ENCODE measurements around the gene RABGGTA. TPM values are rescaled to one million over a fixed set of nuclear protein-coding genes. Genes with fewer than 3 reads are reported as not detected.
"Not testable (repeated sequence)": the region's sequence is repeated elsewhere in the genome, so short reads cannot be mapped to it uniquely, and the experiment has no call there.

The RABGGTA gene
- total RNA-seq, 1 donor from 2014 or later, result 32.6 TPM

GRCh38 chr14:24250354-24250753 is 21.0 kb downstream of the RABGGTA start:
- H3K27me3 ChIP-seq (ENCODE audit: control insufficient read depth, insufficient read depth, low read length), result no peaks in the 10 kb centered on the region
- H3K36me3 ChIP-seq (ENCODE audit: control insufficient read depth, insufficient read depth, low read length), result peaks cover 31% of the 10 kb centered on the region
- DNase-seq (ENCODE audit: low read depth), result no peak
- H3K4me3 ChIP-seq (ENCODE audit: low read depth, low read length), result no peak overlapping the region
- no peak for TF ChIP-seq CTCF (IDR thresholded peaks at IDR 0.05; ENCODE audit: insufficient read depth, low read length, severe bottlenecking)
- no peak for FAIRE-seq

GRCh38 chr14:24249230-24250021 is 22.0 kb downstream of the RABGGTA start:
- TF ChIP-seq CTCF (IDR thresholded peaks at IDR 0.05; ENCODE audit: insufficient read depth, low read length, severe bottlenecking), result no peak

GRCh38 chr14:24247422-24247821 is 24.0 kb downstream of the RABGGTA start:
- no peak overlapping the region for H3K4me3 ChIP-seq (ENCODE audit: low read depth, low read length)
- FAIRE-seq, result no peak

More at GRCh38 chr14:24249230-24250021, 22.0 kb downstream of the RABGGTA start:
- no peak for FAIRE-seq
- Histone ChIP-seq H3K4me3 (ENCODE audit: low read depth, low read length) (no peak overlapping the region), H3K27me3 (ENCODE audit: control insufficient read depth, insufficient read depth, low read length) (no peaks in the 10 kb centered on the region), H3K36me3 (ENCODE audit: control insufficient read depth, insufficient read depth, low read length) (peaks cover 23% of the 10 kb centered on the region)
- DNase-seq (ENCODE audit: low read depth), result no peak

GRCh38 chr14:24246765-24247212 is 24.6 kb downstream of the RABGGTA start:
- Histone ChIP-seq H3K27me3 (ENCODE audit: control insufficient read depth, insufficient read depth, low read length) (no peaks in the 10 kb centered on the region), H3K36me3 (ENCODE audit: control insufficient read depth, insufficient read depth, low read length) (peaks cover 5% of the 10 kb centered on the region), H3K4me3 (ENCODE audit: low read depth, low read length) (no peak overlapping the region)
- TF ChIP-seq CTCF (IDR thresholded peaks at IDR 0.05; ENCODE audit: insufficient read depth, low read length, severe bottlenecking), result no peak
- no peak for FAIRE-seq
- no peak for DNase-seq (ENCODE audit: low read depth)

More at GRCh38 chr14:24247422-24247821, 24.0 kb downstream of the RABGGTA start:
- DNase-seq (ENCODE audit: low read depth), result no peak
- Histone ChIP-seq H3K27me3 (ENCODE audit: control insufficient read depth, insufficient read depth, low read length) (no peaks in the 10 kb centered on the region), H3K36me3 (ENCODE audit: control insufficient read depth, insufficient read depth, low read length) (peaks cover 8% of the 10 kb centered on the region)
- TF ChIP-seq CTCF (IDR thresholded peaks at IDR 0.05; ENCODE audit: insufficient read depth, low read length, severe bottlenecking), result no peak

- not testable (repeated sequence) for DNase-seq (ENCODE audit: low read depth); H3K27me3 ChIP-seq (ENCODE audit: control insufficient read depth, insufficient read depth, low read length); FAIRE-seq; H3K4me3 ChIP-seq (ENCODE audit: low read depth, low read length)
- peaks cover 11% of the 10 kb centered on the region for H3K36me3 ChIP-seq (ENCODE audit: control insufficient read depth, insufficient read depth, low read length)
Observed at GRCh38 chr14:24245350-24245749, 26.0 kb downstream of the RABGGTA start.

GRCh38 chr14:24243336-24243836 is 28.0 kb downstream of the RABGGTA start:
- peak overlapping the region; percentile 81 for H3K4me3 ChIP-seq (ENCODE audit: low read depth, low read length)
- TF ChIP-seq CTCF (IDR thresholded peaks at IDR 0.05; ENCODE audit: insufficient read depth, low read length, severe bottlenecking), result no peak
- no peaks in the 10 kb centered on the region for H3K27me3 ChIP-seq (ENCODE audit: control insufficient read depth, insufficient read depth, low read length)
- peaks cover 12% of the 10 kb centered on the region for H3K36me3 ChIP-seq (ENCODE audit: control insufficient read depth, insufficient read depth, low read length)
- DNase-seq (ENCODE audit: low read depth), result peak; percentile 19
- no peak for FAIRE-seq
